ENCODE results near the gene HELZ.
"Not testable (repeated sequence)": the region's sequence is repeated elsewhere in the genome, so short reads cannot be mapped to it uniquely, and the experiment has no call there.

The HELZ gene

DNA sequence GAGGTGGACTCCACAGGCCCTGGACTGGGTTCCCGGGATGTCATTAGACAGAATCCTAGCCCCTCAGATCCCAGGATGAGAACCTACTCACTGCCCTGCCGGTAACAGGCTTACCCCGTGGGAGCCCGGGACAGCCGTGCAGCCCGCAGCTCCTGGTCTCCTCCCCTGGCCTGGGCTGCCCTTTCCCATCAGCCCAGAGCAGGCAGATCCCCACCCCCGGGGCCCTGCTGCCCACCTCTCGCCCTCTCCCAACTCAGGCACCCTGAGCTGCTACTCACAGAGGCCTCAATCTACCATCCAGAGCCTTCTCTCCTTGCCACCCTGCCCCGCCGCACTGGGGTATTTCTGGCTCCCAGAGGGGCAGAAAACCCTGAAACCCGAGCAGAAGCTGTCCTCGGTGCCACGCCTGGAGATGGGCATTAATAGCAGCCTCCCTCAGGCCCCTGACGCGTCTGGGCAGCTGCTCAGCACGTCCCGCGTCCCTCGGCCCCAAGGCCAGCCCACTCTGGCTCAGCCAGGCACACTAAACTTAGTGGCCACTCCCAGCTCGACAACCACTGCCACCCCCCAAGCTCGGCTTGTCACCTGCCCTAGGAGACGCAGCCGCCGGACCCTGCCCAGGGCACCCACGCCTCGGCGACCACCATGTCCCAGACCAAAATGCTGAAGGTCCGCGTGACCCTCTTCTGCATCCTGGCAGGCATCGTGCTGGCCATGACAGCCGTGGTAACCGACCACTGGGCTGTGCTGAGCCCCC, 200.8 kb downstream of the HELZ start, which contains the start of gene CACNG1:
CACNG1 (plus strand) TSS at position 539 of the 757 bp plus-strand sequence; CDS start at position 646, 107 bp downstream.
- DNase-seq = no peak

DNA sequence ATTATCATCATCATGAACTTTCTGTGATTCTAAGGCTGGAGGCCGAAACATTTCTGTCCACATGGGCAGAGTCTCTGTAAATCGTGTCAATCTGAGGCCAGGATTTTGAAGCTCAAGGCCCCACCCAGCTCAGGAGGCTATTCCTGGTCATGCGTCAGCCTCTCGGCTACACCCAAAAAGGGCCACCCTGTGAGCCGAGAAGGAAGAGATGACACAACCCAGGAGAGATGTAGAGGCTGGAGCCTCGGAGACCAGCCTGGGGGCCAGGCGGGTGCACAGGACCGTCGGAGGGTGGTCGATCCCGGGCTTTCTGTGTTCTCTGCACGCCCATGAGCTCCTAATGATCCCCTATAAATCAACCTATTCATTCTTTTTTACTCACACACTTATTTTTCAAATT, 201.7 kb downstream of the HELZ start:
- no peak for DNase-seq

DNA sequence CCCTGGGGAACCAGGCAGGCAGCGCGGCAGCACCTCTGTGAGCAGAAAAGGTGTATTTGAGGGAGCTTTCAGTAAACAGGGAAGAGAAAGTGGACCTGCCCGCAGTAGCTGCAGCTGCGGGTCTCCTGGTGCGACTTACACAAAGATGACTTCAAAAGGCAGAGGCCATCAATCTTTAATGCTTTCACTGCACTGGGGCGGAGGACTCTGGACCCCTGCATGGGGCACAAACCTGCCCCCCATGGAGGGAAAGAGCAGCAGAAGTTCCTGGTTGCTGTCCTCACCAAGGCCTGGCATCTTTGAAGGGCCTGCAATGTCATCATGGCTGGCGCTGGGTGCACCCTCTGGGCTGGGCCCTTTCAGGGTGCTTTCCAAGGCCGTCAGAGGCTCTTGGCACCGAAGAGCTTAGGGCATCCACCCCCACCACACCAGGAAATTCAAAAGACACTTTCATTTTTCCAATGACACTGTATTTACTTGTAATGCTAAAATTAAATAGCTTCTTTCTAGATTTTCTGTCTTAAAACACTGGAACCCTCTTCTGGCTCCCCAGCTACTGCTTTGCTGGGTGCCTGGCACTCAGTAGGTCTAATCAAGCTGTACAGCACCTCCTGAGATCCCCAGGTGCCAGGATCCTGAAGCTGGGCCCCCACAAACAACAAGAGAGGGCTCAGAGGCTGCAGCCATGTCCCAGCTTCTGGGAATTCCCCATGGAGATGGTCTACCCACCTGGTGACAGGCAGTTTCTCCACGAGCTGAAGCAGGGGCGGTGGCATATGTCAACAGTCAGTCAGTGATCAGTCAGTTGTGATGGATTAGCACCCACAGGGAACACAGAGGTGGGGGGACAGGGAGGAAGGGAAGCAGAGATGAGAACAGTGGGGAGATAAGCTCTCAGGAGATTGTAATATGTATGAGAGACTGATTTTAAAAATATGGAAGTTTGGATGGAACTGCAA, 202.8 kb downstream of the HELZ start:
- no peak for DNase-seq

DNA sequence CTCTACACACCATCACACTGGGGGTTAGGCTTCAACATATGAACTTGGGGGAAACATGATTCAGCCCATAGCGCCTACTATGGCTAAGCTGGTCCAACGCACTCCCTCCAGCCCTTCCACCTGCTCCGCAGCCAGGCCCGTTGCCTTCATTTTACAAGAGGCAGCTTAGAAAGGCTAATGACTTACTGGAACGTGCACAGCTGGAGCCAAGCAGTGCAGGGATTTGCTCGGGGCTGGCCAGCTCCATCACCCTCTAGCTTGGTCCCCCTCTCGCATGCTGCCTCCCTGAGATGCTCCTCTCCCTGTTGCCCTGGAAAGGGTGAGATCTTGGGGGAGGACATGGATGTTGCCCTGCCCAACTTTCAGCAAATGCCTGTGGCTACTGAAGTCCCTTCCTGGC, 203.5 kb downstream of the HELZ start:
- DNase-seq = no peak

DNA sequence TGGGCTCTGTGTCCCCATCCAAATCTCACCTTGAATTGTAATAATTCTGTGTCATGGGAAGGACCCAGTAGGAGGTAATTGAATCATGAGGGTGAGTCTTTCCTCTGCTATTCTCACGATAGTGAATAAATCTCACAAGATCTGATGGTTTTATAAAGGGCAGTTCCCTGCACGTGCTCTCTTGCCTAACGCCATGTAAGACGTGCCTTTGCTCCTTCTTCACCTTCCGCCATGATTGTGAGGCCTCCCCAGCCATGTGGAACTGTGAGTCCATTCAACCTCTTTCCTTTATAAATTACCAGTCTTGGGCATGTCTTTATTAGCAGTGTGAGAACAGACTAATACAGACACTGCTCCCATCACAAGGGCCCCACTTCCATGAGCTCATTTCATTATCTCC, 203.9 kb downstream of the HELZ start:
- DNase-seq = not testable (repeated sequence)

DNA sequence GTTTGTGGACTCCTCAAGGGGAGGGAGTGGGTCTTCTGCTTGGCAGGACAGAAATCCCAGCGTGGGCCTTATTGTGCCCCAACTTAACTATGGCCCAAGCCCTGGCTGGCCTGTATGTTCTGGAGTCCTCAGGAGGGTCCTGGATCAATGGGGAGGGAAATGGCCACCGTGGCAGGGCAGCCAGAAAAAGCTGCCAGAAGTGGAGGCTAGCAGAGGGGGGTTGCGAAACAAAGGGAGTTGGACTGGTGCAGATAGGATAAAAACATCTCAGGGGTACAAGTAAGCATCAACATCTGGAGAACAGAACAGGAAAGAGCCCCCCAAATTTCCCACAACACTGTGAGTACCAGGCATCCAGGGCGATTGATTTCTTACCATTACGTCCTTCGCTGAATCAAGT, 204.3 kb downstream of the HELZ start:
- no peak for DNase-seq

DNA sequence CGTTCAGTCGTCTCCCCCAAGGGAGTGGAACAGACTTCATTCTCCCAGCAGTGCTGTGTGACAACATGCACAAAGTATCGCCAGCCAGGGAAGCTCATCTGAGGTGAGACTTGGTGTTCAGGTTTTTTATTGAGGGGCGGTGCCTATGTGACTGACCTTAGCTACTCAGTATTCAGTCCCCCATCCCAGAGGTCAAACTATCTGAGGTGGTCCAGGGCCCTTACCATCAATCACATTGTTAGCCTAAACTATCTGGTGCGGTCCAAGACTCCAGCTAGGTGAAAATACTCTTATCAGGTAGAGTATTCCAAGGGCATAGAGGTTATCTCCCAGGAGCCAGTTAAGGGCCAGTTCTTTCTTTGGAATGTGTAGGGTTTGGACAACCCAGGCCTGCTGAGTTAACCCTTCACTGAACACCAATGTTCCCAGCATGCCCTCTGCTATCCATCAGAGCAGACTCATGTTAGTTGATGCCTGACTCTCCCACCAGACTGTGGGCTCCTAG, 206.1 kb downstream of the HELZ start:
- DNase-seq = no peak

DNA sequence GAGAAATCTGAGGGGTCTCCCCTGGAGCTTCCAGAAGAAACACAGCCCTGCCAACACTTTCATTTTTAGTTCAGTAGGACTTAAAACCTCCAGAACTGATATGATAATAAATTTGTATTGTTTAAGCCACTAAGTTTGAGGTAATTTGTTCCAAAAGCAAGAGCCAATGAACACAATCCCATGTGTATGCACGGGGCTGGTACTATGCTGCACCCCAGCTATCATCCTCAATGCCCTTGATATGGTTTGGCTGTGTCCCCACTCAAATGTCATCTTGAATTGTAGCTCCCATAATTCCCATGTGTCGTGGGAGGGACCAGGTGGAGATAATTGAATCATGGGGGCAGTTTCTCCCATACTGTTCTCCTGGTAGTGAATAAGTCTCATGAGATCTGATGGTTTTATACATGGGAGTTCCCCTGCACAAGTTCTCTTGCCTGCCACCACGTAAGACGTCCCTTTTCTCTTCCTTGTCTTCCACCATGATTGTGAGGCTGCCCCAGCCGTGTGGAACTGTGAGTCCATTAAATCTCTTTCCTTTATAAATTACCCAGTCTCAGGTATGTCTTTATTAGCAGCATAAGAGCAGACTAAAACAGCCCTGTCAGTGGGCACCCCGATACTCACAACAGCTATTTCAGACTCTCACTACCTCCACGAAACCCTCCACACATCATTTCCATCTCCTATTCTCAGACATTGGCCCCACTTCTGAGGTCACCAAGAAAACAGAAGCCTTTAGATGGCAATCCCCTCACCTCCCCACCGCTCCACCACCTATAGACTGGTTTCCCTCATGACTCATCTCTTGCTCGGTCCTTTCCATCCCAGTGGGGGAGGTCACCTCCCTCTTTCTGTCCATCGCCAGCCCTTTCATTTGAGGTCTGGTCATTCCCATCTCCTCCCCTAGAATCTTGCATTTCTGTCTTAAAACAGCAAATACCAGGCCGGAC, 209.6 kb downstream of the HELZ start:
- no peak for DNase-seq

DNA sequence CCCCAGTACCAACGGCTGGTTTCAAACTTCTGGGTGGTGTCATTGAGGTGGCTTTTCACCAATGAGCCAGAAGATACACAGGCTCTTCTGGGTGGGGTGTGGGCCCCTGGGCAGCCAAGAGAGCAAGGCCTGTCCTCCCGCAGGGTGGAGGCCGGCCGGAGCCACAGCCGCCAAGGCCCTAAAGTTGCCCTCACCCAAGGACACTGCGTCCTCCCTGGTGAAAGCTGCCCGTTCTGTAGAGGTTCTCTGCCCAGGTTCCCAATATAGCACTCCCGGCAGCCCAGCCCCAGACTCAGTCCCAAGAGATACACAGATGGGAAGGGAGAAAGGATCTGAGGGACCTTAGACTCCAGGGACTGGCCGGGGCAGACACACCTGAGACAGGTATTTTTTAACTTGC, 211.4 kb downstream of the HELZ start:
- DNase-seq = no peak

DNA sequence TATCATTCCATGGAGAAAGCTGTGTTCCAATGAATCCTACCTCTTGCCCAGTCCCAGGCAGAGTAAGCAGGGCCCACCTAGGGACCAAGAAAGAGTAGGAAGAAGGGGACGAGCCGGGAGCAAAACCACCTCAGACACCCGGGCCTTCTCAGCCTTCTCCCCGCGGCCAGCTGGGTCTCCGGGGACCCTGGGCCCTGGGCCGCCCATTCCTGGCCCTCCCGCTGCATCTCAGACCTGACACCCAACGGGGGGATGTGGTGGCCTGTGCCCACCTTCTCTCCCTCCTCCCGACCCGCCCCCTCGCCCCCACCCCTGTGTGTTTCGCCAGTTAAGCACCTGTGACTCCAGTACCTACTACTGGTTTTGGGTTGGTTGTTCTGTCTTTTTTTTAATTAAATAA, 212.0 kb downstream of the HELZ start:
- DNase-seq = no peak

DNA sequence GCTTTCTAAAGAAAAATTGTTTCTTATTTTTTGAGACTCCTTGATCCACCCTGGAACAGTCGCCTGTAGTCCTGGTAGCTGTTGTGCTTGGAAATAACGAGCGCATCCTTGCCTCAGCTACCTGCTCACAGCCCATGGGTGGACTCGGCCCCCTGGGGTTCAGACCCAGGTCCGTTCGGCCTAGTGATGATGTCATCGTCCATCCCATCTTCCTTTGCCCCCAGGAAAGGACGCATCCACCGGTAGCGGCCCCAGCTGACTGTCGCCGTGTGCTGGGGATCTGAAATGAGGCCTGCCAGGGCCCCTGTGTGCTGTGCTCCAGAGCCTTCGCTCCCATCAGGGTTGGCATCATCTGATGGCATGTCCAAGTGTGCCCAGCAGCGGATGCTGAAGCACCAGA, 212.6 kb downstream of the HELZ start:
- no peak for DNase-seq

DNA sequence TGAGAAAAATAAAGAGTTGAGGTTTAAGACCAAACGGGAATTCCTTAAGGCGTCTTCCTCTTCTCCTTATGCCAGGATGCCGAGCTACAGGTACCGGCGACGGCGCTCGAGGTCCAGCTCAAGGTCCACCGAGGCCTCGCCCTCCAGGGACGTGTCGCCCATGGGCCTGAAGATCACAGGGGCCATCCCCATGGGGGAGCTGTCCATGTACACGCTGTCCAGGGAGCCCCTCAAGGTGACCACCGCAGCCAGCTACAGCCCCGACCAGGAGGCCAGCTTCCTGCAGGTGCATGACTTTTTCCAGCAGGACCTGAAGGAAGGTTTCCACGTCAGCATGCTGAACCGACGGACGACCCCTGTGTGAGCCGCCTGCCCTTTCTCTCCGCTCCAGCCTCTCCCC, 214.4 kb downstream of the HELZ start:
- DNase-seq = no peak

DNA sequence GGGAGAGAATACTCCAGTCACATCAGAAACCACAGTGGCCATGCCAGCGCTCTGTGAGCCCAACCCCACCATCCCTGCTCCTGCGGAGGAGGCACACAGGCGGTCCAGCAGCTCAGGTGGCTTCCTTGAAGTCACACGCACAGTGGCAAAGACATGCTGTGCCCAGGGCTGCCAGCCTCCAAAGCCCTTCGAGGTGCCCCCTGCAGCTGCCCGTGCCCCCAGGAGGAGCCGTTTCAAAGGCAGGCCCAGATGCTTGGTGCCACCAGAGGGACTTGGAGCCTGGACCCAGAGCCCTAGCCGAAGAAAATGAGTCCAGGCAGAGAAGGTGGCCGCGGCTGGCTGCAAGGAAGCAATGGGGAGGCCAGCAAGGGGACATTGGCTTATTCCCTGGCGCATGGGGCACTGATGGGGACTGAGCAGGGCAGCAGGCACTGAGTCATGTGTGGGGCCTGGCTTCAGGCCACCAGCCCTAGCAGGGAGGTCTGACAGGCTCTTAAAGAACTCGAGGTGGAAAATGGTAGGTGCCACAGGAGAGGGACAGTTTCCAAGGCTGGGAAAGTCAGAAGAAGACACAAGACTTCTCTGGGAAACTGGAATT, 217.9 kb downstream of the HELZ start:
- DNase-seq = no peak

DNA sequence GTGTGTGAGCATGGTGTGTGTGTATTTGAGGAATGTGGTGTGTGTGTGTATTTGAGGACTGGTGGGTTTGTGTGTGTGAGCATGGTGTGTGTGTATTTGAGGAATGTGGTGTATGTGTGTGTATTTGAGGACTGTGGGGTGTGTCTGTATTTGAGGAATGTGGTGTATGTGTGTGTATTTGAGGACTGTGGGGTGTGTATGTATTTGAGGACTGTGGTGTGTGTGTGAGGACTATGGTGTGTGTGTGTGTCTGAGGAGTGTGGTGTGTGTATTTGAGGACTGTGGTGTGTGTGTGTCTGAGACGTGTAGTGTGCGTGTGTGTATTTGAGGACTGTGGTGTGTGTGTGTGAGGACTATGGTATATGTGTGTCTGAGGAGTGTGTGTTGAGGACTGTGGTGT, 218.7 kb downstream of the HELZ start:
- no peak for DNase-seq

DNA sequence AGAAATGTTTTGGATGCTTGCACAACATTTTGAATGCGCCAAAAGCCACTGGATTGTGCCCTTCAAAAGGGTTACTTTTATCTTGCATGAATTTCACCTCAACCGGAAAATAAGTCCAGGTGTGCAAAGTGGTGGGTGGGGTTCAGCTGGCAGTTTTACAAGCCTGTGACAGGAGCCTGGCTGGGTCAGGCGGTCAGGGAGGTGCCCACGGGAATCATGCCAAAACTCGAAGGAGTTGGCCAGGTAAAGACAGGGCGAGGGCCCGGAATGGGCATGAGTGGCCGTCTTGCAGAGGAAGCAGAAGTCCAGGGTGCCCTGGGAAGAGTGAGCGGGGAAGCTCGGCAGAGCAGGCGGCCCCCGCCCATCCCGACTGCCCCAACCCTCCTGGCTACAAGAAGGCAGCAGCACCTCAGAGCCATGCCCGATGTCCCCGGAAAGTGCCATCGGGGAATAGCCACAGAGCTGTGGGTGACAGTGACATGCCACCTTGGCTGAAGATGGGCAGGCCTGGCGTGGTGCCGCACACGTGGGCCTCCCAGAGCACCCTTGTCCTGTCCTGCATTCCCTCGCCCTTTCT, 219.7 kb downstream of the HELZ start:
- no peak for DNase-seq

DNA sequence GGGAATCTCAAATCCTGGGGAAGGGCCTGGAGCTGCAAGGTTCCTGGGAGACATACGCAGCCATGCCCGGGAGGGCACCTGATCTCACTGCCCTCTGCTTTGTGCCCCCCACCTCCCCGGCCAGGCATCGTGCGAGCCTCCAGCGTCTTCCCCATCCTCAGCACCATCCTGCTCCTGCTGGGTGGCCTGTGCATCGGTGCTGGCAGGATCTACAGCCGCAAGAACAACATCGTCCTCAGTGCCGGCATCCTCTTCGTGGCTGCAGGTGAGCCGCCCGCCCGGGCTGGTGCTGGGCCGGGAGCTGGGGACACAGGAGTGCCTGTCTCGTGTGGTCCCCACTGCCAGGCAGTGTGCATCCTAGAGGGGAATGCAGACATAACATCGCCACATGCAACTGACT, 220.3 kb downstream of the HELZ start:
- DNase-seq = no peak

DNA sequence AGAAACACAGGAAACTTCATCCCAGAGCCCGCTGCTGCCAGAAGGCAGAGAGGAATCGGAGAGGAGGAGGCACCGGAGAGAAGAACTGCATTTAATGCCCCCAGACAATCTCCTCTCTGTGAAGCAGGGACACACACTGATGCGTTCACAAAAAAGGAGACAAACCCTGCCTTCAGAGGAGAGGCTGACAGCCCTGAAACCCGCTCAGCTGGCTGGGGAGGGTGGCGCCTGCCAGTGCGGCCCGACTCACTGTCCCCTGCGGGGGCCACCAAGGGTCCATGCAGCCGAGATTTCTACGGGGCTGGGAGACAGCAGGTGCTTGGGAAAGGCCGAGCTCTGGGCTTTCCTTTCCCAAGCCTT, 222.6 kb downstream of the HELZ start:
- no peak for DNase-seq

DNA sequence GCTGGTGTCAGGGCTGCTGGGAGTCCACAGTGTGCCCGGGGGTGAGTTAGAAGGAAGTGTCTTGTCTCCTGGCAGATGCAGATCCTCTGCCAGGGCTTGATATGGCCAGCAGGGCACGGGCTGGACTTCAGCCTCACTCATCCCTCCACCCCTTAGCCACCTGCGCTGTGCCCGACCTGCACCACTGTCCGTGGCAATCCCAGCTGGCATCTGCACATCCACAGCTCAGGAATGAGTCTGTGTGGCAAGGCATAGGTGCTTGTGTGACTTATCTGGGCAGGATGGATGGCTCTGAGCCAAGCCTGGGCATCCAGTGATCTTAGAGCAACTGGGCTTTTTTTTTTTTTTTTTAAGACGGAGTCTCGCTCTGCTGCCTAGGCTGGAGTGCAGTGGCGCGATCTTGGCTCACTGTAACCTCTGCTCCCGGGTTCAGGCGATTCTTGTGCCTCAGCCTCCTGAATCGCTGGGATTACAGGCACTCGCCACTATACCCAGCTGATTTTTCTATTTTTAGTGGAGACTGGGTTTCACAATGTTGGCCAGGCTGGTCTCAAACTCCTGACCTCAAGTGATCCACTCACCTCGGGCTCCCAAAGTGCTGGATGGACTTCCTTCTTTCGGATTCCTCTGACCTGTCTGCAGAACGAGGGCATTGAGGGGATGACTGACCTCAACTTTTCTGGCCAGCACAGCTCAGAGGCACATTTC, 223.1 kb downstream of the HELZ start:
- DNase-seq = no peak

DNA sequence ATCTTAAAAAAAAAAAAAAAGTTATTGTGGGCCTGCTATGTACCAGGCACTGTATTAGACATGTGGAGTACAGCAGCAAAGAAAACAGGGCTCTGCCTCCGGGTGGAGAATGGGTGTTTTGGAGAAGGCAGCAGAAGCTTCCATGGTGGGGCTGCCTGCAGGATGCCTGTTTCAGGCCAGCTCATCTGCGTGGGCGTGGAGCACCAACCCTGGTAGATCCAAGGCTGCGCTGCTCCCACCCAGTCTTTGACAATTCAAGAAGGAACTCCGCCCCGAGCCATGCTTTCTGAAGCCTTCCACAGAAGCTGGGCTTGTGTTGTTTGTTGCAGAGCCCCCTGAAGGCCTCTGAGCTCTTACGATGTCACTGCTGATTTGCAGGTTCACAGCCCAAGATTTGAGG, 223.8 kb downstream of the HELZ start:
- DNase-seq = no peak
